SU-DHL-6 (cell line): ENCODE results near the gene CPHXL2.

Experiments
- H2AFZ ChIP-seq: fragments of 200-600 bp; sonication (generic); 2 replicates; pipeline ENCODE4 v1.6.1; 2014; ENCODE audit warnings: low read depth, mild to moderate bottlenecking, moderate library complexity, mixed read lengths, antibody characterized with exemption, low read length; ENCODE audit not compliant: severe bottlenecking
- H3F3A ChIP-seq: fragments of 200-600 bp; shearing (Covaris generic); 2 replicates; pipeline ENCODE4 v1.6.0; 2016; ENCODE audit warnings: antibody characterized with exemption, mild to moderate bottlenecking; ENCODE audit not compliant: insufficient read depth
- H3K27ac ChIP-seq: fragments of 200-600 bp; sonication (generic); 2 replicates; pipeline ENCODE4 v1.5.1; 2016; ENCODE audit warnings: low read depth, mild to moderate bottlenecking, low read length, moderate library complexity, mixed read lengths
- H3K27me3 ChIP-seq: fragments of 200-600 bp; sonication (generic), shearing (Covaris generic); 2 replicates; pipeline ENCODE4 v1.6.0; 2014; ENCODE audit warnings: mild to moderate bottlenecking, low read length
- H3K36me3 ChIP-seq: fragments of 200-600 bp; sonication (generic); 2 replicates; pipeline ENCODE4 v1.6.1; 2014; ENCODE audit warnings: mild to moderate bottlenecking, low read length, mixed read lengths
- H3K4me2 ChIP-seq: fragments of 300-600, 200-600 bp; shearing (Covaris generic), sonication (generic); 2 replicates; pipeline ENCODE4 v1.6.0; 2014; ENCODE audit warnings: low read length, low read depth, mild to moderate bottlenecking; ENCODE audit not compliant: poor library complexity, severe bottlenecking
- H3K4me3 ChIP-seq: fragments of 200-600 bp; sonication (generic); 2 replicates; pipeline ENCODE4 v1.5.1; 2014; ENCODE audit warnings: antibody characterized with exemption, low read length, mild to moderate bottlenecking, mixed read lengths; ENCODE audit not compliant: insufficient read depth, poor library complexity, severe bottlenecking
- H3K79me2 ChIP-seq: fragments of 200-600 bp; sonication (generic); 2 replicates; pipeline ENCODE4 v1.6.1; 2014; ENCODE audit warnings: mild to moderate bottlenecking, low read length, moderate library complexity; ENCODE audit not compliant: insufficient read depth
- H3K9ac ChIP-seq: fragments of 200-600 bp; sonication (generic); 2 replicates; pipeline ENCODE4 v1.7.0; 2014; ENCODE audit warnings: mild to moderate bottlenecking, low read length
- H3K9me2 ChIP-seq: fragments of 200-600 bp; sonication (generic); replicated peaks from 2 replicates; pipeline ENCODE4 v1.6.1; 2014; ENCODE audit warnings: low read length; ENCODE audit not compliant: insufficient read depth
- H3K9me3 ChIP-seq: fragments of 200-600 bp; sonication (generic); 2 replicates; pipeline ENCODE4 v1.6.1; 2014; ENCODE audit warnings: low read length, mixed read lengths; ENCODE audit not compliant: insufficient read depth
- H4K20me1 ChIP-seq: fragments of 200-600 bp; sonication (generic); 2 replicates; pipeline ENCODE4 v1.6.1; 2014; ENCODE audit warnings: low read depth, mild to moderate bottlenecking, antibody characterized with exemption, low read length, moderate library complexity, mixed read lengths
- CTCF ChIP-seq: fragments of 200-600 bp; sonication (generic); IDR thresholded peaks from one replicate; pipeline ENCODE4 v1.5.1; 2017; ENCODE audit warnings: antibody characterized with exemption, mild to moderate bottlenecking, low read length, moderate library complexity; ENCODE audit not compliant: insufficient read depth, poor library complexity, severe bottlenecking
- EZH2phosphoT487 ChIP-seq: fragments of 200-600 bp; sonication (generic), shearing (Covaris generic); conservative IDR thresholded peaks from 2 replicates; pipeline ENCODE4 v1.6.1; 2018; ENCODE audit warnings: mild to moderate bottlenecking, antibody characterized with exemption, low read length, moderate library complexity, mixed read lengths

Gene CPHXL2

DNA sequence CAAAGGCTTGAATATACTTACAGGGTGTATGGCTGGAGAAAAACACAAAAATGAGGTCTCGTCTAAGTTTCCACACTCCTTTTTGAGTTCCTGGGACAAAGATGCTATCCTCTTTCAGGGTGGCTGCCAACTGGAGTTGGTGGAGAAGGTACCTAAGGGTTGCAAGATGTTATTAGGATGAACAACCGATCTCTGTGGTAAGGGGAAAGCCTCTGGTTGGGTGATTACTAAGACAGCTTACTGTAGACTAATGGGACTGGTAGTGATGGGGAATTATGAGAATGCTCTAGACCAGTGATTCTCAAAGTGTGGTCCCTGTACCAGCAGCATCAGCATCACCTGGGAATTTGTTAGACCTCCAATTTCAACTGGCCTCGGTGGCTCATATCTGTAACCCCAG lies 59.7 kb downstream of the CPHXL2 start:
- H3K9me3 ChIP-seq, result no peaks in the 10 kb centered on the region
- H3K4me3 ChIP-seq, result no peak overlapping the region
- peaks cover 6% of the 10 kb centered on the region for H3K79me2 ChIP-seq
- H3K27me3 ChIP-seq, result no peaks in the 10 kb centered on the region
- no peaks in the 10 kb centered on the region for H4K20me1 ChIP-seq
- no peak overlapping the region for H2AFZ ChIP-seq
- no peak overlapping the region for H3K27ac ChIP-seq
- no peak overlapping the region for H3K9ac ChIP-seq
- no peaks in the 10 kb centered on the region for H3K9me2 ChIP-seq
- 0 out of 2 replicates have a peak, but pooled peaks cover 10% of the 10 kb centered on the region for H3K36me3 ChIP-seq
- H3F3A ChIP-seq, result peaks cover 4% of the 10 kb centered on the region; the same call in 1 of the 2 replicates
- H3K4me2 ChIP-seq, result no peak overlapping the region
- TF ChIP-seq EZH2phosphoT487 (no peak), CTCF (no peak)

- no peaks in the 10 kb centered on the region for H3K27me3 ChIP-seq
- no peak overlapping the region for H3K27ac ChIP-seq
- H3K9me3 ChIP-seq, result no peaks in the 10 kb centered on the region
- no peaks in the 10 kb centered on the region for H3K9me2 ChIP-seq
- H2AFZ ChIP-seq, result no peak overlapping the region
- TF ChIP-seq CTCF (no peak), EZH2phosphoT487 (no peak)
- H3K9ac ChIP-seq, result no peak overlapping the region
- no peak overlapping the region for H3K4me3 ChIP-seq
- 0 out of 2 replicates have a peak, but pooled peaks cover 10% of the 10 kb centered on the region for H3K36me3 ChIP-seq
- H3K4me2 ChIP-seq, result no peak overlapping the region
- peaks cover under 1% of the 10 kb centered on the region; the same call in 1 of the 2 replicates for H3K79me2 ChIP-seq
- peaks cover 4% of the 10 kb centered on the region; the same call in 1 of the 2 replicates for H3F3A ChIP-seq
- no peaks in the 10 kb centered on the region for H4K20me1 ChIP-seq
These were observed 60.2 kb downstream of the CPHXL2 start for GRCh38 chr16:75616521-75617010.

DNA sequence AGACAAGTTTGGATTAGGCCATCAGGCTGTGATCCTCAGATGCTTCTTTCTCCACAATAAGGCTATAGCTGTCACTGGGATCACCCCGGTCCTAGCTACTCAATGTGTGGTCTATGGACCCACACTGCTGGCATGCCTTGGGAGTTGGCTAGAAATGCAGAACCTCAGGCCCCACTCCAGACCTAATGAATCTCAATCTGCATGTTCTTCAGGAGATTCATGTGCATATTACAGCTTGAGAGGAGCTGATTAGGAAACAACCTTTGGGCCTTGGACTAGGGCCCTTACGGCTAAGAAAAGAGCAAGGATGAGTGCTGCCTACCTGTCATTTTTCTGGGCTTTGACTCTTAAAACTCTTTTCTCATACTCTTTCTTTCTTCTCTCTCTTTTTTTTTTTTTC lies 61.2 kb downstream of the CPHXL2 start:
- H3K9me2 ChIP-seq, result no peaks in the 10 kb centered on the region
- no peaks in the 10 kb centered on the region for H3F3A ChIP-seq
- no peaks in the 10 kb centered on the region for H3K79me2 ChIP-seq
- no peak overlapping the region for H3K27ac ChIP-seq
- H3K9ac ChIP-seq, result no peak overlapping the region
- no peak overlapping the region for H3K4me3 ChIP-seq
- TF ChIP-seq CTCF (no peak), EZH2phosphoT487 (no peak)
- H3K36me3 ChIP-seq, result peaks cover 16% of the 10 kb centered on the region; the same call in 1 of the 2 replicates
- H3K27me3 ChIP-seq, result no peaks in the 10 kb centered on the region
- H4K20me1 ChIP-seq, result no peaks in the 10 kb centered on the region
- no peak overlapping the region for H2AFZ ChIP-seq
- H3K9me3 ChIP-seq, result no peaks in the 10 kb centered on the region
- H3K4me2 ChIP-seq, result no peak overlapping the region
